ENCODE measurements around the gene B4GALT5.

The B4GALT5 gene

DNA sequence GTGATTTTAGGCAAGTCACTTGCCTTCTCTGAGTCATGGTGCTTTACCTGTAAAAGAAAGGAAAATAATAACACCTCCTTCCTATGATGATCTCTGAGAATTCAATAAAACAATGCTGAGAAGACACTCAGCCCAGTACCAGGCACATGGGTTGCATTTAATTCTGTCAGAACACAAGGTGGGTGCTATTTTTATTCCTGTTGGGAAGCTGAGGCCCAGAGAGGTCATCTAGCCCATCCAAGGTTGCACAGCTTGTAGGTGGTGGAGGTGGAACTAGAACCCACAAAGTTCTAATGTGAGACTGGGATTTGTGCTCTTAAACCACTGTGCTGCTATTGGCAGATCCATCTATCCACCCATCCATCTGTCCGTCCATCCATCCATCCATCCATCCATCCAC is 106.1 kb downstream of the B4GALT5 start:
- no peak for TF ChIP-seq Cebpa-rat (IDR thresholded peaks at IDR 0.05)
- Histone ChIP-seq H3K27ac (peak overlapping the region in 2 of 11 experiments; percentile 88 to 89; a peak in 4 of 22 replicates), H3K9me3 (replicated peaks in 1 of 11) (no peaks in the 10 kb centered on the region), H3K4me2 (peak overlapping the region in 7 of 11 experiments; percentile 80 to 92 (median 87); a peak in 5 of 22 replicates), H3K4me1 (peaks cover 17 to 85% (median 69%) of the 10 kb centered on the region in 10 experiments), H4K20me1 (no peaks in the 10 kb centered on the region; a peak in 3 of 22 replicates), H3K9ac (no peak overlapping the region), H3K4me3 (no peak overlapping the region), H3K36me3 (no peaks in the 10 kb centered on the region), H3K27me3 (peaks cover 0 to 43% (median 7%) of the 10 kb centered on the region in 11 experiments; a peak in 9 of 22 replicates)

- Histone ChIP-seq H3K4me2 (peak overlapping the region in 9 of 11 experiments; percentile 15 to 92 (median 84); a peak in 16 of 22 replicates), H3K27ac (peak overlapping the region in 5 of 11 experiments; percentile 15 to 89 (median 81); a peak in 6 of 22 replicates)
These were observed 110.5 kb downstream of the B4GALT5 start for GRCh38 chr20:49603209-49603627.

DNA sequence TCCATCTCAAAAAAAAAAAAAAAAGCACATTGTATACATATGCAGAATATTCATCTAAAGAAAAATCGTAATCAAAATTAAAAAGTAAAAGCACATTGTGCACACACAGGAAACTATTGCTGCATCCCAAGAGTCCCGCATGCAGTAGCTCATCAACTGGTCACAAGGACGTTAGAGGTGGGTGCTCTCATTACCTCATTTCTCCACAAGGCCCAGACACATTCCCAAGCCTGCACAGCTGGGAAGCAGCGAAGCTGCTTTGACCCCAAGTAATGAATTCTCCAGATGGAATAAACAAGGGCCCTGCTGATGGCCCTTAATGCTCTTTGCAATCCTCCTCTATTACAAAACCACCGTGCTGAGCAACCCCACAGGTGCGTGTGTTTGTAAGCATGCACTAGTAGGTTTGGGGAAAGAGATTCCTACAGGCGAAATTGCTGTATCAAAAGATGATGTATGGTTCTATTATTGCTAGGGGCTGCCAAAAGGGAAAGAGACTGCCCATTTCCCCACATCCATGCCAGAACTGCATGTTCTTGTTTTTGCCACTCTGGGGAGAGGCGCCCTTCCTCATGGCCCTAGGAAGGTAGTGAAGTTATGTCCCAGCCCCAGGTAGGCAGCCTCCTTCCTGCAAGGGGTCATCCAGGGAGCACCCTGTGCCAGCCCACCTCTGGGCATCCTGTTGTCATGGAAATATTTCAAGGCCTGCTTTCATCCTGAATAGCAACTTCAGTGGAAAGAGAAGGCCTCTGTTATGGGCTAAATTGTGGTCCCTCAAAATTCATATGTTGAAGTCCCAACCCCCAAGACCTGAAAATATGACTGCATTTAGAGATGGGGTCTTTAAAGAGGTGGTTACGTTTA is 111.1 kb downstream of the B4GALT5 start:
- H3K4me3 ChIP-seq: no peak overlapping the region

More at GRCh38 chr20:49603209-49603627, 110.5 kb downstream of the B4GALT5 start:
- no peaks in the 10 kb centered on the region; a peak in 2 of 22 replicates for H4K20me1 ChIP-seq
- no peak overlapping the region; a peak in 1 of 22 replicates for H3K9ac ChIP-seq
- peaks cover 0 to 37% (median 3%) of the 10 kb centered on the region in 11 experiments; a peak in 8 of 22 replicates for H3K27me3 ChIP-seq
- no peaks in the 10 kb centered on the region for H3K36me3 ChIP-seq
- peaks cover 0 to 1% (median 0%) of the 10 kb centered on the region in 11 experiments; a peak in 8 of 22 replicates for H3K9me3 ChIP-seq (replicated peaks in 1 of 11)
- peaks cover 12 to 71% (median 59%) of the 10 kb centered on the region in 10 experiments for H3K4me1 ChIP-seq
- no peak for TF ChIP-seq Cebpa-rat (IDR thresholded peaks at IDR 0.05)
- no peak overlapping the region for H3K4me3 ChIP-seq

GRCh38 chr20:49601153-49601924 is 112.3 kb downstream of the B4GALT5 start:
- no peak for TF ChIP-seq Cebpa-rat (IDR thresholded peaks at IDR 0.05)
- Histone ChIP-seq H3K9ac (no peak overlapping the region), H3K27ac (peak overlapping the region in 2 of 11 experiments; percentile 50 to 59; a peak in 4 of 22 replicates)

More for the DNA sequence above, 111.1 kb downstream of the B4GALT5 start:
- peak overlapping the region in 8 of 11 experiments; percentile 16 to 92 (median 86); a peak in 14 of 22 replicates for H3K4me2 ChIP-seq
- no peak for TF ChIP-seq Cebpa-rat (IDR thresholded peaks at IDR 0.05)
- no peaks in the 10 kb centered on the region; a peak in 2 of 22 replicates for H4K20me1 ChIP-seq
- H3K27ac ChIP-seq: peak overlapping the region in 3 of 11 experiments; percentile 15 to 89 (median 42); a peak in 4 of 22 replicates
- H3K27me3 ChIP-seq: peaks cover 0 to 31% (median 0%) of the 10 kb centered on the region in 11 experiments; a peak in 5 of 22 replicates
- H3K9ac ChIP-seq: no peak overlapping the region
- H3K36me3 ChIP-seq: no peaks in the 10 kb centered on the region
- peaks cover 12 to 72% (median 61%) of the 10 kb centered on the region in 10 experiments for H3K4me1 ChIP-seq
- peaks cover 0 to 6% (median 4%) of the 10 kb centered on the region in 11 experiments; a peak in 9 of 22 replicates for H3K9me3 ChIP-seq (replicated peaks in 1 of 11)

DNA sequence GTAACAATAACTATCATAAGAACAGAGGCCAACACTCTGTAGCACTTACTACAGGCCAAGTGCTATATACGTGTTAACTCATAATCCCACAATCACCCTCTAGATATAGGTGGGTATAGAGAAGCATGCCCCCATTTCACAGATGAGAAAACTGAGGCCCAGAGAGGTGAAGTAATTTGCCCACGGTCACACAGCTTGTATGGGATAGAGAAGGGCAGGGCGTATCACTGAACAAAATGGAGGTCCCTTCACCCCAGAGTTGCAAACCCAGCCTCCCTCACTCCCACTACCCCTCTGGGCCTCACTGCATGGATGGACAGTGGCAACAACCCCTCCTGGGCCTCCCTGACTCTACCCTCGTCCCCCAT is 113.9 kb downstream of the B4GALT5 start:
- Histone ChIP-seq H3K9me3 (replicated peaks in 1 of 11) (peaks cover 0 to 6% (median 4%) of the 10 kb centered on the region in 11 experiments; a peak in 9 of 22 replicates), H3K27ac (peak overlapping the region in 7 of 11 experiments; percentile 29 to 59 (median 43); a peak in 7 of 22 replicates), H3K27me3 (peaks cover 0 to 8% (median 0%) of the 10 kb centered on the region in 11 experiments; a peak in 5 of 22 replicates), H3K4me1 (peaks cover 15 to 72% (median 63%) of the 10 kb centered on the region in 10 experiments), H3K9ac (no peak overlapping the region; a peak in 1 of 22 replicates), H3K36me3 (no peaks in the 10 kb centered on the region), H3K4me3 (no peak overlapping the region), H3K4me2 (no peak overlapping the region), H4K20me1 (no peaks in the 10 kb centered on the region)
- TF ChIP-seq Cebpa-rat (IDR thresholded peaks at IDR 0.05): no peak

More at GRCh38 chr20:49601153-49601924, 112.3 kb downstream of the B4GALT5 start:
- Histone ChIP-seq H3K9me3 (replicated peaks in 1 of 11) (peaks cover 0 to 6% (median 4%) of the 10 kb centered on the region in 11 experiments; a peak in 9 of 22 replicates), H3K4me1 (peaks cover 11 to 72% (median 63%) of the 10 kb centered on the region in 10 experiments), H4K20me1 (no peaks in the 10 kb centered on the region; a peak in 2 of 22 replicates), H3K27me3 (peaks cover 0 to 20% (median 0%) of the 10 kb centered on the region in 11 experiments; a peak in 5 of 22 replicates), H3K4me2 (peak overlapping the region in 1 of 11 experiments; percentile 12; a peak in 2 of 22 replicates), H3K36me3 (no peaks in the 10 kb centered on the region), H3K4me3 (no peak overlapping the region)

GRCh38 chr20:49597825-49598395 is 115.8 kb downstream of the B4GALT5 start:
- peaks cover 32 to 72% (median 63%) of the 10 kb centered on the region in 10 experiments for H3K4me1 ChIP-seq
- H3K36me3 ChIP-seq: no peaks in the 10 kb centered on the region
- TF ChIP-seq Cebpa-rat (IDR thresholded peaks at IDR 0.05): peak in 1 of 11 experiments; percentile 10; a peak in 1 of 22 replicates
- no peak overlapping the region for H3K4me3 ChIP-seq
- H3K9ac ChIP-seq: no peak overlapping the region; a peak in 2 of 22 replicates
- no peaks in the 10 kb centered on the region for H4K20me1 ChIP-seq
- no peaks in the 10 kb centered on the region for H3K27me3 ChIP-seq
- peak overlapping the region in 7 of 11 experiments; percentile 10 to 88 (median 80); a peak in 9 of 22 replicates for H3K4me2 ChIP-seq
- peak overlapping the region in 7 of 11 experiments; percentile 4 to 97 (median 89); a peak in 9 of 22 replicates for H3K27ac ChIP-seq
- peaks cover 0 to 6% (median 4%) of the 10 kb centered on the region in 11 experiments; a peak in 9 of 22 replicates for H3K9me3 ChIP-seq (replicated peaks in 1 of 11)

DNA sequence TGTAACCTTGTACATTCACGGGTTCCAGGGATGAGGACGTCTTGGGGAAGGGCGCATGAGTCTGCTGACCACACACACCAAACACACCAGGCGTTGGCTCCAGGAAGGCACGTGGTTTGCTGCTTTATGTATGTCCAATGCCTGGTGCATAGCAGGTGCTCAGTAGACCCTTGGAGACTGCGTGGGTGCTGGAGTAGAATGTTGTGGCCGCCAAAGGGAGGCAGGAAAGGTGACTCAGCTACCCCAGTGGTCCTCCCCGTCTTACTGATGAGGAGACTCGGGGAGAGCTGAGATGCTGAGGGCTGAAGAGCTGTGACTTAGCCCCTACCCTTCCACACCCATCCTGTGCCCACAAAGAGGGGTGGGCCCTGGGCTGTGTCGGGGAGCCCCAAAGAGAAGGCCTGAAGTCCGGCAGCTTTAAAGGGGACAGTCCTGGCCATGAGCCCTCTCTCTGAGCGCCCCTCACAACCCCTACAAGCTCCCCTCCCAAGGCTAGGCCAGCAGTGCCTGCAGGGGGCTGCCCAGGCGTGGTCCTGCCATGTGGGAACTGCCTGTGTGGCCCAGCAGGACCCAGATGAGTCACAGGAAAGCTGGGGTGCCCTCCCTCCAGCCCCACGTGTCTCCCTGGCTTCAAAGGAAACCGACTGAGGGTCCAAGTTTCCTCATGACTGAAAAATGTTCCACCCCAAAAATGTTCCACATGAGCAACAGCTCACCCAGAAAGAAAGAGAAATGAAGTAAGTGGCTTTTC is 117.7 kb downstream of the B4GALT5 start:
- no peaks in the 10 kb centered on the region for H3K27me3 ChIP-seq
- H3K27ac ChIP-seq: peak overlapping the region in 9 of 11 experiments; percentile 81 to 97 (median 90); a peak in 18 of 22 replicates
- H3K36me3 ChIP-seq: no peaks in the 10 kb centered on the region
- TF ChIP-seq Cebpa-rat (IDR thresholded peaks at IDR 0.05): no peak
- H3K4me2 ChIP-seq: peak overlapping the region; percentile 72 to 88 (median 81)
- peak overlapping the region in 10 of 11 experiments; percentile 41 to 86 (median 74); a peak in 19 of 22 replicates for H3K9ac ChIP-seq
- H3K4me1 ChIP-seq: peaks cover 33 to 82% (median 70%) of the 10 kb centered on the region in 10 experiments
- H3K4me3 ChIP-seq: peak overlapping the region in 2 of 10 experiments; percentile 18 to 35; a peak in 2 of 20 replicates
- H4K20me1 ChIP-seq: no peaks in the 10 kb centered on the region
- peaks cover 0 to 6% (median 4%) of the 10 kb centered on the region in 11 experiments; a peak in 9 of 22 replicates for H3K9me3 ChIP-seq (replicated peaks in 1 of 11)
